ENCODE data around the gene SLC22A6. TPM values are rescaled to one million over a fixed set of nuclear protein-coding genes. Genes with fewer than 3 reads are reported as not detected.

The SLC22A6 gene
- polyA plus RNA-seq, 1 donor (not counting 4 experiments of a cell fraction or from before 2014, with no cell fraction given), result not detected

DNA sequence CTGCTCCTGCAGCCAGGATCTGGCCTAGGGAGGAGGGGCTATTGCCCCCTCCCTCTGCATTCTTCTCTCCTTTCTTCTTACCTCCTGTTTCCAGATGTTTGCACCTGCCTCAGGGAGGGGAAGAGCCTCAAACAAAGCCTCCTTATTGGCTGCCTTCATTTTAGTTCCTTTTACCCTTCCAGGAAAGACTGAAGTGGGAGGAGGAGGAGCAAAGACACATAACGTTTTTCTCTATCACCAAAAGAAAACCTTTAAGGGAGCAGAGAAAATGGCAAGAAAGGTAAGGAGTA, 50.3 kb downstream of the SLC22A6 start:
- dilution Hi-C loops (cut with MboI; ENCODE audit: extremely low pct_ligation_motif_present, low sequenced_read_pairs), result no loop called here
- Histone ChIP-seq H3K9me1 (ENCODE audit: control insufficient read depth, extremely low read depth, insufficient read depth, low read length) (no peaks in the 10 kb centered on the region), H3K27ac (ENCODE audit: control insufficient read depth, insufficient read depth, low read length) (no peak overlapping the region), H3K27me3 (ENCODE audit: control insufficient read depth, extremely low read depth, insufficient read depth, low read length) (peaks cover 10% of the 10 kb centered on the region), H3K4me2 (ENCODE audit: control insufficient read depth, extremely low read depth, insufficient read depth, low read depth, low read length) (no peak overlapping the region), H3K9ac (ENCODE audit: control insufficient read depth, extremely low read depth, insufficient read depth, low read length) (no peak overlapping the region), H4K20me1 (ENCODE audit: control insufficient read depth, extremely low read depth, insufficient read depth, low read length) (no peaks in the 10 kb centered on the region), H3K36me3 (ENCODE audit: control insufficient read depth in 2 of 2, extremely low read depth in 1 of 2, insufficient read depth in 2 of 2, low read length in 2 of 2) (no peaks in the 10 kb centered on the region), H3K9me3 (ENCODE audit: control insufficient read depth, low read depth, low read length) (no peaks in the 10 kb centered on the region), H3K4me3 (ENCODE audit: control insufficient read depth in 2 of 3, extremely low read depth in 1 of 3, insufficient read depth in 2 of 3, low read depth in 1 of 3, low read length in 3 of 3) (no peak overlapping the region), H2AFZ (ENCODE audit: control insufficient read depth, low read length) (no peak overlapping the region), H3K79me2 (ENCODE audit: control insufficient read depth, insufficient read depth, low read length) (no peaks in the 10 kb centered on the region), H3K4me1 (ENCODE audit: control insufficient read depth, extremely low read depth, insufficient read depth, low read length) (no peaks in the 10 kb centered on the region)
- TF ChIP-seq, protein P1, sequence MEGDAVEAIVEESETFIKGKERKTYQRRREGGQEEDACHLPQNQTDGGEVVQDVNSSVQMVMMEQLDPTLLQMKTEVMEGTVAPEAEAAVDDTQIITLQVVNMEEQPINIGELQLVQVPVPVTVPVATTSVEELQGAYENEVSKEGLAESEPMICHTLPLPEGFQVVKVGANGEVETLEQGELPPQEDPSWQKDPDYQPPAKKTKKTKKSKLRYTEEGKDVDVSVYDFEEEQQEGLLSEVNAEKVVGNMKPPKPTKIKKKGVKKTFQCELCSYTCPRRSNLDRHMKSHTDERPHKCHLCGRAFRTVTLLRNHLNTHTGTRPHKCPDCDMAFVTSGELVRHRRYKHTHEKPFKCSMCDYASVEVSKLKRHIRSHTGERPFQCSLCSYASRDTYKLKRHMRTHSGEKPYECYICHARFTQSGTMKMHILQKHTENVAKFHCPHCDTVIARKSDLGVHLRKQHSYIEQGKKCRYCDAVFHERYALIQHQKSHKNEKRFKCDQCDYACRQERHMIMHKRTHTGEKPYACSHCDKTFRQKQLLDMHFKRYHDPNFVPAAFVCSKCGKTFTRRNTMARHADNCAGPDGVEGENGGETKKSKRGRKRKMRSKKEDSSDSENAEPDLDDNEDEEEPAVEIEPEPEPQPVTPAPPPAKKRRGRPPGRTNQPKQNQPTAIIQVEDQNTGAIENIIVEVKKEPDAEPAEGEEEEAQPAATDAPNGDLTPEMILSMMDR (optimal IDR thresholded peaks at IDR 0.05 in 1 of 3, IDR thresholded peaks at IDR 0.05 in 1 of 3, conservative IDR thresholded peaks at IDR 0.05 in 1 of 3; ENCODE audit: extremely low read depth in 1 of 3, insufficient read depth in 2 of 3, low read length in 3 of 3), result no peak
- no peak for TF ChIP-seq EZH2 (IDR thresholded peaks at IDR 0.05; ENCODE audit: low read length)
- no peak for DNase-seq (ENCODE audit: low read depth, low spot score)
- no peak for FAIRE-seq

DNA sequence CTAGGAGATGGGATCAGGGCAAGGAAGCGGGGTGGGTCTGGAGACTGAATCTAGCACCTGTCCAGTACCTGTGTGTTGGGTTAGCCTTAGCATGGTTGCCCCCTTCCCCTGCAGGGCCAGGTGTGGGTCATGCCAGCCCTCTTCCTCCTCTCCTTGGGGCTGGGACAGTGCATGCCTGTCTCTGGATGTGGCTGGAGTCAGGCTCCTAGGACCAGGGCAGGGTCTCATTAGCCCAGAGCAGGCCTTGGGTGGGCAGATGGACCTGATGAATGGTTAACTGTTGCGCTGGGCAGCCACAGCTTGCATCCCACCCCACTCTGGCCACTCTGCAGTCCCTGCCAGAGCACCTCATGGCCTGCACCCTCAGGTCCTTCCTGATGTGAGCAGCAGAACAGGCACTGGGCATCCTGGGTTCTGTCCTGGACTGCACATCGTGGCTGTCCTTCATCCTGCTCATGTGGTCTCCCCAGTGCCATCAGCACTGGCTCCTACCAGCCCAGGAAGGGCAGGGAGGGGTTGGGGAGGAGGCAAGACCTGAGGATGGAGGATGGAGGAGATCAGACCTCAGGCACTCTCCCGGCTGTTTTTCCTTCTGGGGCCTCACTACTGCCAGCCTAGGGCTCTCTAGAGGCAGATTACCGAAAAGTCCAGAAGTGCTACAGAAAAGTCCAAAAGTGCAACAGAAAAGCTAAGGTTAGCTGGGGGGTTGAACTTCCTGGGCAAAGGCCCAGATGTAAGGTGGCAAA, 50.8 kb downstream of the SLC22A6 start:
- DNase-seq (ENCODE audit: low read depth, low spot score), result no peak
- Histone ChIP-seq H3K9me3 (ENCODE audit: control insufficient read depth, low read depth, low read length) (no peaks in the 10 kb centered on the region), H3K27ac (ENCODE audit: control insufficient read depth, insufficient read depth, low read length) (no peak overlapping the region), H3K9me1 (ENCODE audit: control insufficient read depth, extremely low read depth, insufficient read depth, low read length) (no peaks in the 10 kb centered on the region), H3K4me3 (ENCODE audit: control insufficient read depth in 2 of 3, extremely low read depth in 1 of 3, insufficient read depth in 2 of 3, low read depth in 1 of 3, low read length in 3 of 3) (no peak overlapping the region), H4K20me1 (ENCODE audit: control insufficient read depth, extremely low read depth, insufficient read depth, low read length) (no peaks in the 10 kb centered on the region), H3K9ac (ENCODE audit: control insufficient read depth, extremely low read depth, insufficient read depth, low read length) (no peak overlapping the region), H3K36me3 (ENCODE audit: control insufficient read depth in 2 of 2, extremely low read depth in 1 of 2, insufficient read depth in 2 of 2, low read length in 2 of 2) (no peaks in the 10 kb centered on the region), H3K4me2 (ENCODE audit: control insufficient read depth, extremely low read depth, insufficient read depth, low read depth, low read length) (no peak overlapping the region), H2AFZ (ENCODE audit: control insufficient read depth, low read length) (no peak overlapping the region), H3K79me2 (ENCODE audit: control insufficient read depth, insufficient read depth, low read length) (no peaks in the 10 kb centered on the region), H3K4me1 (ENCODE audit: control insufficient read depth, extremely low read depth, insufficient read depth, low read length) (no peaks in the 10 kb centered on the region), H3K27me3 (ENCODE audit: control insufficient read depth, extremely low read depth, insufficient read depth, low read length) (peaks cover 10% of the 10 kb centered on the region)
- dilution Hi-C loops (cut with MboI; ENCODE audit: extremely low pct_ligation_motif_present, low sequenced_read_pairs), result no loop called here
- FAIRE-seq, result no peak
- TF ChIP-seq EZH2 (IDR thresholded peaks at IDR 0.05; ENCODE audit: low read length), result no peak
- TF ChIP-seq, protein P1 (optimal IDR thresholded peaks at IDR 0.05 in 1 of 3, IDR thresholded peaks at IDR 0.05 in 1 of 3, conservative IDR thresholded peaks at IDR 0.05 in 1 of 3; ENCODE audit: extremely low read depth in 1 of 3, insufficient read depth in 2 of 3, low read length in 3 of 3), result no peak

Data from keratinocyte (primary cell).